Right kidney (tissue), 1 donor: ENCODE data around the gene SAMD3.
"Not testable (repeated sequence)": the region's sequence is repeated elsewhere in the genome, so short reads cannot be mapped to it uniquely, and the experiment has no call there.

ENCODE experiments used
- DNase-seq: peaks from one replicate; pipeline ENCODE4 v3.0.0-alpha.2; 2016

The SAMD3 gene

GRCh38 chr6:130173377-130174004 is 49.3 kb downstream of the SAMD3 start:
- not testable (repeated sequence) for DNase-seq

GRCh38 chr6:130170160-130170559 is 52.6 kb downstream of the SAMD3 start:
- not testable (repeated sequence) for DNase-seq

GRCh38 chr6:130167655-130168054 is 55.1 kb downstream of the SAMD3 start:
- DNase-seq, result no peak

GRCh38 chr6:130164251-130164650 is 58.5 kb downstream of the SAMD3 start:
- no peak for DNase-seq

- no peak for DNase-seq
These were observed 59.5 kb downstream of the SAMD3 start for GRCh38 chr6:130163266-130163665.

- no peak for DNase-seq
These were observed 60.3 kb downstream of the SAMD3 start for GRCh38 chr6:130162421-130162820.

GRCh38 chr6:130161683-130162404 is 60.9 kb downstream of the SAMD3 start:
- peak; percentile 5 for DNase-seq

- DNase-seq, result no peak
These were observed 62.8 kb downstream of the SAMD3 start for GRCh38 chr6:130159956-130160355.

- no peak for DNase-seq
These were observed 64.2 kb downstream of the SAMD3 start for GRCh38 chr6:130158548-130158947.

- DNase-seq, result no peak
These were observed 64.7 kb downstream of the SAMD3 start for GRCh38 chr6:130158056-130158455.

GRCh38 chr6:130156908-130157307 is 65.8 kb downstream of the SAMD3 start:
- DNase-seq, result no peak

- DNase-seq, result no peak
These were observed 69.7 kb downstream of the SAMD3 start for GRCh38 chr6:130152908-130153510.

- no peak for DNase-seq
These were observed 71.8 kb downstream of the SAMD3 start for GRCh38 chr6:130150906-130151305.

- not testable (repeated sequence) for DNase-seq
These were observed 73.7 kb downstream of the SAMD3 start for GRCh38 chr6:130149016-130149415.

- DNase-seq, result no peak
These were observed 74.6 kb downstream of the SAMD3 start for GRCh38 chr6:130148181-130148580.

GRCh38 chr6:130147111-130147510 is 75.6 kb downstream of the SAMD3 start:
- no peak for DNase-seq

- DNase-seq, result no peak
These were observed 79.0 kb downstream of the SAMD3 start for GRCh38 chr6:130143709-130144108.

- no peak for DNase-seq
These were observed 82.7 kb downstream of the SAMD3 start for GRCh38 chr6:130140084-130140483.

- DNase-seq, result no peak
These were observed 83.9 kb downstream of the SAMD3 start for GRCh38 chr6:130138909-130139242.

- no peak for DNase-seq
These were observed 84.4 kb downstream of the SAMD3 start for GRCh38 chr6:130138116-130138908.

- DNase-seq, result no peak
These were observed 86.0 kb downstream of the SAMD3 start for GRCh38 chr6:130136798-130137197.

GRCh38 chr6:130134582-130134981 is 88.2 kb downstream of the SAMD3 start:
- DNase-seq, result no peak

GRCh38 chr6:130132286-130132701 is 90.5 kb downstream of the SAMD3 start:
- no peak for DNase-seq
